HG03159 (cell line): ENCODE data around the gene CABCOCO1.

Source experiments
- ATAC-seq: cut with Tn5 transposase; IDR thresholded peaks from one replicate; pipeline ENCODE4 v1.9.1; 2021; ENCODE audit warnings: mild to moderate bottlenecking, moderate library complexity; ENCODE audit not compliant: unreplicated experiment

CABCOCO1 gene, protein sequence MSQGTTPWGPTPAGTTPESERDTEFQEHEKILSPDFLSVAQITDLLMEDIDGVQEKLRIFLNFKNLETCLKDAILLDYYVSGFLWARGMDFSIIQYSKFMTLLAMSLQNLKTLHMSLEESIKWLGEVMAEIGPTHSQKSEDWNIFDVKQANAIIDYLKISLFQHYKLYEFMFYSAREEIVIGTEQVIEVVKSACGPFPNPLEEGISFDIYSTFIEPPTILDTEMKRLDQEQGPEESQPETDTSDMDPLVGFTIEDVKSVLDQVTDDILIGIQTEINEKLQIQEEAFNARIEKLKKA

DNA sequence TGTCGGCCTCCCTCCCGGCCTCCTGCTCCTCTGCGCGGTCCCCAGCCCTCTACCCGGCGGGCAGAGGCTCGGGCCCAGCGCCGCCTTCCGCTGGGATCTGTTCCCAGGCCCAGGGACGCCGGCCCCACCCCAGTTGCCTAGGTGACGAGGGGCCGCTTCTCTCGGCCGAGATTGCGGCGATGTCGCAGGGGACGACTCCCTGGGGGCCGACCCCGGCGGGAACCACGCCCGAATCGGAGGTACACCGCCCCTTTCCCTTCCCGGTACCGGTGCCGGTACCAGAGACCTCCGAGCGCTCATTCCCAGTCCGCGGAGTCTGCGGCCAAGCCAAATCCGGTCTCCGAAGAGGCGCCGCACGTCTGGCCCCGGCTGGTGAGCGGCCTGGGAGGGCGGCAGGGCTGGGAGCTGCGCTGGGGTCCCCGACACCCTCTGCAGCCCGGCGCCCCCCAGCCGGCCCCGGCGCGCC, at the start of gene CABCOCO1:
TSS of gene CABCOCO1 (plus strand) at position 136 of the 466 bp plus-strand sequence. CDS start at position 180, 44 bp downstream.
- no peak for ATAC-seq

DNA sequence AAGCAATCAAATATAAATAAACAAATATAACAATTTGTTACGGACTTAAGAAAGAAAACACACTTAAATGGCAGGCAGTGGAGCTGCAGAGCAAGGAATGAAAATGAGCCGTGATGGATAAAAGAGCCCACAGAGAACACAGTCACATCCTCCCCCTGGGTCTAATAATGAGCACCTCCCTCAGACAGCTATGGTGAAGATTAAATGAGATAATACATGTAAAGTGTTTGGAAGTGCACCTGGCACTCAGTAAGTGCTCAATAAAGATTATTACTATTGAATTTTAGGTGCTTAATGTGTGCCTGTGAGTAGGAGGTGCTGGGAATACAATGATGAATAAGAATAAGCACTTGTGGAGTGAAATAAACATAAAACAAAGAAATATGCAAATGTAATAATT, 49.1 kb upstream of the CABCOCO1 start:
- no peak for ATAC-seq

DNA sequence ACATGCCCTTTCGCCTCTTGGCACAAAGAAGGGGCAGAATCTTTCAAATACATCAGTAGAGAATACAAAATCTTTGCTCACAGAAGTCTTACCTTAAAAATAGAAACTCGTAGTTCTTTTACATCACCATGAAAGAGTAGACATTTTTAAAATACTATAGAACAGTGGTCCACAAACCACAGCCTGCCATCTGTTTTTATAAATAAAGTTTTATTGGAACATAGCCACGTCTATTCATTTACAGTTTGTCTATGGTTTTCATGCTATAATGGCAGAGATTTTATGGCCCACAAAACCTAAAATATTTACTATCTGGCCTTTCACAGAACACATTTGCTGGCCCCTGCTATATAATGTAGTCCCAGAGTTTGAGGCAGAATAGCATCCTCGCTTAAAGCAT, 46.1 kb upstream of the CABCOCO1 start:
- ATAC-seq: no peak

DNA sequence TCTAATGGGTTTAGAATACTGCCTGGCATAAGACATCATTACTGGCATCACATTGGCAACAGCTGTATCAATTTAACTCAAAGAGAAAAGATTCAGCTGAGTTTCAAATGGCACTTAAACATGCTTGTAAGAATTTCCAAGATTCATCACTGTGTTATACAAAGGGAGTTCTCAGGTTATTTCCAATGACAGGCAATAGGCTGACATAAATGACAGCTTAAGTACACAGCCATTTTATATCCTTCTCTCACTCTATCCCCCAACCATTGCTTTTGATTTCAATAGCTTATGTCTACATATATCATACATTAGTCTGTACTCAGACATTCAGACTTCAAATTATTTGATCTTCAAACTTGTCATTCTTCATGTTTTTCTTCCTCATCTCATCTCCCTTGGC, 45.5 kb upstream of the CABCOCO1 start:
- no peak for ATAC-seq

DNA sequence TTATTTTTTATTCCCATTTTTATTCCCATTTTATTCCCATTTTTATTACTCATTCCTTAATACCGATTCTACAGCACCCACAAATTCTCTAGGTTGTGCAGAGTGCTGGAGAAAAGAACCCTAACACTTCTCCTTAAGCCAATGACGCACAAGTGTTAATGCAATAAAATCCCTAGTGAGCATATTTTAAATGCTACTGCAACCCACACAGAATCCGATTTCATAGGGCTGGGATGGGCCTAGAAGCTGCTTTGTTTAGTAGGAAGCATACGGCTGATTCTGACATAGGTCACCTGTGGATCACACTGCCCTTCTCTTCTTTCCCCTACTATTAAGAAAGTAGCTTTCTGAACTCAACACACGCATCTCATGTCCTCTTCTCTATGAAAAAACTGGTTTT, 45.1 kb upstream of the CABCOCO1 start:
- ATAC-seq: no peak

DNA sequence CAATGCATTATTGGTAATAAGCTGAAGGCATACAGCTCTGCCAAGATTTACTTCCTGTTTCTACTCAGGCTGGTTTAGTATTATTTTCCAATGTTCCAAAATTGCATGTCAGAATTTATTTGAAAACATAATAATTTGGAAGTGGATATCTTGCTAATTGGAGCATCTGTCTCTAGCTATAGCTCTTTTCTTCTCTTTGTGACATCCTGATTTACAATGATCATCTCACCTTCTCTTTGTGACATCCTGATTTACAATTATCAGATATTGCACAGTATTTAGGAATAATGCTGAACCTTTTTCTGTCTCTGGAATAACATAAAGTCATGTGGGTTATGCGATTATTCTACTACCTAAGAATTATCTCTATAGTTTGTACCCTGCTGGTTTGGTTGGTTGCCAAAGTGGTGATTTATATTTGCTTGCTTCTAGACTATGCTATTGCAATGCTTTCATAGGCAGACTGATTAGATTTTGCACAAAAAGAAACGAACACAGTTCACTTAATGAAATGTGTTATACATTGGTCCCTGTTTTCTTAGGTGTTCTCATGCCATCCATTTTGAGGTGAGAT, 44.3 kb upstream of the CABCOCO1 start:
- no peak for ATAC-seq

DNA sequence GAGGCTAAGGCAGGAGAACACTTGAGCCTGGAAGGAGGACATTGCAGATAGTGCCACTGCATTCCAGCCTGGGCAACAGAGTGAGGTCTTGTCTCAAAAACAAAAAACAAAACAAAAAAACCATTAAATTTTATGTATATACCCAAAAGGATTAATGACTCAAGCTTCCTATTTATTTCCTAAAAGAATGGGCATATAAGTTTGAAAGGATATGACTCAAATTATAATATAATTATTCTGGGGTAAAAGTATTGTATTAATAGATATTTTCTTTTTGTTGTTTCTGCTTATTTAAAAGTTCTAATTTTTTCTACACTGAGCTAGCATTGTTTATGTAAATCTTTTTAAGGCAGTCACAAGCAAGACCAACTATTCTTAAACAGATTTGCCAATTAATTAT, 42.2 kb upstream of the CABCOCO1 start:
- no peak for ATAC-seq

DNA sequence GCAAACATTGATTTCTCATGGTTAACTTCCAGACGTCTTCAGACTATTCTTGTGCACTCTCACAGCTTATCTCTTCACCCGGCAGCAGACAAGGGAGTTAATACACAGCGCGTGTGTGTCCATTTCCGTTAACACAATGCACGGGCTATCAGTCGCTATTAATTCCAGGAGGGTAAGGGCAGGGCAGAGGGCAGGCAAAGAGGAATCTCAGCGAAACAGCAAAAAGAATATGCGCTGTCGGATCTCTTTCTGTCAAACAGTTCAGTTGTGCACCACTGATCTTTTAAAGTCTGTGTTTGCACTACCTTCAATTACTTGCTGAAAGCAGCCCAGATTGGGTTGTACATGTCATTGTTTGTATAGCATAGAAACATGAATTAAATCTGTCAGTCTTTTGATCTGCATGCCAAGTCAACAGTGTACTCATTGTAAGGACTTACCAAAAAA, 41.1 kb upstream of the CABCOCO1 start:
- ATAC-seq: no peak

DNA sequence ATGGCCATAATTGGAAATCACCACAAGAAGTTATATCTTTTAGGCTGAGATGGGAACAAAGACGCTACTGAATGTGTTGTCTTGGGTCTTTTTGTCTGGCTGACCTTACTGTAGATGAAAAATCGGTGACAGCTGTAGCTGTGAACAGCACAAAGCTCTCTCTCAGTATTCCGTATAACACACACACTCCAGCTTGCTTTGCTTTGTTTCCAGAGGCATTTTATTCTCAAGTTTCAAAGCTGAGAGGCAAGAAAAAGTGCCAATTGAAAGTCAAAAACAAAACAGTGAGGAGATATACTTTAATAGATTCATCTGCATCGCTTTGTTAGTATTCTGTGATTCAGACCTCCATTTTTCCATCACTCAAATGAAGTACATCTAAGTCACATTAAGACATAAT, 39.6 kb upstream of the CABCOCO1 start:
- no peak for ATAC-seq

DNA sequence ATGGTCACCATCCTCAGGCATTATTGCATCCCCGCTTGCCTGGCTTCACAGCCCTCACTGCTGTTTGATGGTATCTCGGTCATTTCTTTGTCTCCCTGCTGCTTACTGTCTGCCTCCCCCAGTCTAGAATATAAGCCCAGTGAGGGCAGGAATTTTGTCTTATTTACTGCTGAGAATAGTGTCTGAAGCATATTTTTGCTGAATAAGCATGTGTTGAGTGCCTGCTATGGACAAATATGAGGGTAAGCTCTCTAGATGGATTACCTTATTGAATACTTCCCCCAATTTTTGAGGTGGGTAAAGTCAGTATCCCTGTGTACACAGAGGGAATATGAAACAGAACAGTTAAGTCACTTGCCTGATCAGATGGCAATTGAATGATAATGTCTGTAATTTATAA, 36.5 kb upstream of the CABCOCO1 start:
- ATAC-seq: no peak

DNA sequence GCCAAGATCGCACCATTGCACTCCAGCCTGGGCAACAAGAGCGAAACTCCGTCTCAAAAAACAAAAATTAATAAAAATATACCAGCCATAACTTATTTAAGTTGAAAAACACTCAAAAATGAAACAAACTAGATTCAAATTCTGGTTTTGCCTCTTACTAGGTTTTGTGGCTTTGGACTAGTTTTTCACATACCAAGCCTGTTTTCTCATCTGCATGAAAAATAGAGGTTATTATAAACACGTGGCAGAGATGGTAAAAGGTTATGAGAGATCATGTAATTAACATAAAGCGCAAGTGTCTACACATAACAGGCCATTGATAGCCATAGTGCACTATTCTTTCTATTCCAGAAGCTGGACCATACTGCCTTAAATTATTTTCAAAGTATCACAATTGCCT, 35.5 kb upstream of the CABCOCO1 start:
- no peak for ATAC-seq

DNA sequence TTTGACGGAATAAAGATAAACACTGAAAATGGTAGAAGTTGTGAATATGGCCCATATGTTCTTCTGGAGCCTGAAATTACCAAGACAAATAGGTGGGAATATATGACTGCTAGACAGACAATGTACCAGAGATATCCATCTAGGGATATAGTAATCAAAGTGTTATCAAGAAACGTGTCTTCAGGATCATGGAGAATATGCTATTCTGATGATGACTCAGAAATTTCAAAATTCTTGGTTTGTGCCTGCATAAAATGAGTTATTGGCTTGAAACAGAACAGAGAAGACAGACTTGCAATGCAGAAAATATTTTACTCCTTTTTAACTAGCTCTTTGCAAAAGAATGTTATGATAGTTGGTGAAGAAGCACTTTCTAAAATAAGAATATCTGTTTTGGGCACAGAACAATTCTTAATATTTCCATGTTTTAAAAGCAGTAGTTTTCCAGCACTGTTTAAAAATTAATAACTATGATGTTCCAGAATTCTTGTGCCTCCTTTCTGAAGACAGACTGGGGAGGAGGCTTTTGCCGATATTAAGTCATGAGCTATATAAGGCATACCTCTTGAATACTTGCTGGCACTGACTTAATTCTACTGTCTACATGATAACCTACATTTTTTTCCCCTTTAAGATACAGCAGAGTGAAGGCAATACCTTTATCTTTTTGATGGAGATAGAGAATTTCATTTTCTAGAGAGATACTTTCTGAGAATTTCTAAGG, 34.4 kb upstream of the CABCOCO1 start:
- no peak for ATAC-seq

DNA sequence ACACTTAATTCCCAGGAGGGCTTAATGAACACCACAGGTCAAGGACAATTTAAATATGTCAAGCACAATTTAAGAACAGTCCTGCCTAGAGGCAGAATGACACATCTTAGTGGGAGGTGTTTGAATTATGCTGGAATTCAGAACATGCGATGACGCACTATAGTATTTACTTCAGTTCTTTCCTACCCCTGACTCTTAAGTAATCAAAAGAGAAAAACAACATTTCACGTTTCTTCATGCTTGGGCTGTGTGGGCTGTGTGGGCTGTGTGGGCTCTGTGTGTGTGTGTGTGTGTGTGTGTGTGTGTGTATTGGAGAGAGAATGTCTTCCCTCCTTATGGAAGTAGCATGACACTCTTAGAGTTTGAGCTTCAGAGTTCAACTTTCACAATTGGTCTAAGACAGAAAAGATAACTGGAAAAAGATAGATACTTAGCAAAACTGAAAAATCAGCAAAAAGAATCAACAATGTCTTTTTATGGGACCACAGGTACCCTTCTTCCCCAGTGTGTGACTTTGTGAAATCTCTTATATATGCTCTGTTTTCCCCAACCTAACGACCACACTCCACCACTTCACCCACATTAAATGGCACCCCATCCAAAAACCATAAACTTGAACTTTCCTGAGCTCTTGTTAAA, 33.7 kb upstream of the CABCOCO1 start:
- no peak for ATAC-seq

DNA sequence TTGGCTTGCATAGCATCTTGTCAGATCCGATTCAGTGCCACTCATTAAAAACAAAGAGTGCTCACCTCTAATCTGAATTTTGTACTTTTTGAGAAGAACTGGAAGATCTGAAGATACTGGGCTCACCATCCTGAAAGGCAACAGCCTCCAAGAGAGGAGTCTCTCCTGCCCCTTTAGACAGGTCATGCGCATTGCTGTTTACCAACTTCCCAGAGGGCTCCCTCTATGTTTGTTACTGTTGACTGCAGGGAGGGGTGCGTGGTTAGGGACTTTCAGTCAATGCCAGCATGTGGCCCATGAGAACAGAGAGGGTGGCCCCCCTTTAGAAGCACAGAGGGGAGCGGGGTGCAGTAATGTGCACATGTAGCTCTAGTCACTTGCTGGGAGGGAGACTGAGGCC, 33.2 kb upstream of the CABCOCO1 start:
- ATAC-seq: no peak

DNA sequence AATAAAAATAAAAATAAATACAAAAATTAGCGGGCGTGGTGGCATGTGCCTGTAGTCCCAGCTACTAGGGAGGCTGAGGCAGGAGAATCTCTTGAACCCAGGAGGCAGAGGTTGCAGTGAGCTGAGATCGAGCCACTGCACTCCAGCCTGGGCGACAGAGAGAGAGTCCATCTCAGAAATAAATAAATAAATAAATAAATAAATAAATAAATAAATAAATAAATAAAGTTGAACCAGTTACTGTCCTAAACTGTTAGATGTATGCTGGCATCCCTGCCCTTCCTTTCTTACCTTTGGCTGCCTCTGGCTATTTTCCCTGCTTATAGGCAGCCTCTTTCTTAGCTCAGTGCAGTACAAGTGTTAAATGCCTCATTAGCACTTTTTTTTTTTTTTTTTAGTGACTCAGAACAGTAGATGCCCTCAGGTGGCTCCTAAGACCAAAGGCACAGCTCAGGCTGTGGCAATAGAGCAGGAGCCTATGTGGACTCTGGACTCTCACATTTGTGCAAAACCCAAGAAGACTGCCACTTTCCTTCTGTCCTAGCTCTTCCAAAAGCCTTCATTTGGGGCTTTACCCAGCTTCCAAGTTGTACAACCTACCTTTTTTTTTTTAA, 30.6 kb upstream of the CABCOCO1 start:
- ATAC-seq: no peak

DNA sequence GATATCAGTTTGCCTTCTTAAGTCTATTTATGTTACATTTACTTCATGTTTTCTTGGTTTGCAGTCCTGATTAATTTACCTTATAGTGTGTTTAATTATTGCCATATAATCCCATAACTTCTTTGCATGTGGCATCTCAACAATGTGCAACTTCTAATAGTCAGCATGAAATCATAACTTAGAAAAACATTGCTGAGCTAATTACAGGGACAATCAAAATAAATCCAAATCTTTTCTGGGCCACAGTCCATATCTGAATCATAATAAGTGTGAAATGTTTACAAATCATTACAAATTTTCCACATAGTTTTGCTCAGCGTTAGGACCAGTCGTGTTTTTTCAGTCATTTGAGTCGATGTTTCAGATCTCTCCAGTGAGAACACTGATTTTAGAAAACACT, 29.1 kb upstream of the CABCOCO1 start:
- ATAC-seq: no peak

DNA sequence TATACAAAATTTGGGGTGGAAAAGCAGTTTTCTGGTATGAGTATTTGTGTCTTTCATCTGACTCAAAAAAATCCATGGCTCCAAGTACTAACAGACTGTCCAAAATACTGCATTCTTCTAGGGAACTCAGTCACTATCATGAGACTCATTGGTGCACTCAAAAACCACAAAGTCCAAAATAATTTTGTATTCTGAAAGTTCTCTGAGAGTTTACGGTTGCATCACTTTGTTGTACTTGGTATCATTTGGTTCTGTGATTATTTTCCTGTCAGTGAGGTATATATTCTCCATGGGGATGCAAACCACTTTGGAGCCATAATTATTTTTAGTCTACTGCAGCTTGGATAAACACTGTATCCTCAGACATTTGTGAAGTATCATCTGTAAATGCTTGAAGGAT, 28.0 kb upstream of the CABCOCO1 start:
- no peak for ATAC-seq

DNA sequence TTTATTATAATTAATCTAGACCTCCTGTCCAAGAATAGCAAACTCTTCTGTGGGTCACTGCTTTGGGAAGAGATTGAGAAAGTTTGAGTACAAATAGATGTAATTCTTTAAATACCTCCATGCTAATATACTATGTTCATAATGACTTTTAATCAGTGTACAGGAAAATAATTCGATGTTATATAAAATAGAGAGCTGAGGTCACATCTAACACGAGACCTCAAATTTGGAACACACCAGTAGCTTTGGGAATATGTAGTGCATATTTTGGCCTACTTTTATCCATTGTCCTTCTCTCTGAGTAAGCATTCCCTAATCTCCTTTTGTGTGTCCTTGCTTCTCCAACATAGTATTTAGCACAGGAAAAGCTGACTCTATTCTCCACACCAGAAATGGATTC, 27.3 kb upstream of the CABCOCO1 start:
- ATAC-seq: no peak

DNA sequence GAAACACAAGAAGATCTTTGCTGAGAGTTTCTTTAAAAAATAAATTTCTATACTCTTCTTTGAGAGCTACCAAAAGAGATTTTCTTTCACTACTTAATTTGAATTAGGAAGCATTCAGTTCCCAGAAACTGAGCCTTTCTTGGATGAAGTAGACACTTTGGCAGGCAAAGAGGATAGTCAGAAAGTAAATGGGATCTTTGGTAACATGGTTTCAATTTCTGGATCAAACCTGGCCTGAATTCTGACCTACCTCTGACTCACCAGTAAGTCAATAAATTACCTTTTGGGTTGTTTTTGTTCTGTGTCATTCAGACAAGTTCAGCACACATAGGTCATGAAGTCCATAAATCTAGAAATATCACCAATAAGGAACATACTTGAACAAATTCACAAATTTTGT, 26.8 kb upstream of the CABCOCO1 start:
- ATAC-seq: no peak

DNA sequence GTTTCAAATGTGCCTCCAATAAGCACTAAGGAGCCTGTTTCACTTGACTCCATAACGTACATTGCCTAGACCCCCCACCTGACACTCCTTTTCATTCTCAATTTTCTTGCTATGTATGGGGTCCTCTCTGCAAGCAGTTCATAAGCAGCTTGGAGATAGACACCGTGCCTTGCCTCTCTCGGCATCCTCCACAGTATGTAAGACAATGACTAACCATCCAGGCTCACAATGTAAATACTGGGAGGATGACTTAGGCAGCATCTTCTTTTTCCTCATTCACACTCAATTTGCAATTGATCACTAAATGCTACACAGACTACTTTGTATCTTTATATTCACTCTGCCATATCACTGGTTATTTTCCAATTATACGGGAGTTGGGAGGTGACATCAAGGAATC, 22.8 kb upstream of the CABCOCO1 start:
- no peak for ATAC-seq

DNA sequence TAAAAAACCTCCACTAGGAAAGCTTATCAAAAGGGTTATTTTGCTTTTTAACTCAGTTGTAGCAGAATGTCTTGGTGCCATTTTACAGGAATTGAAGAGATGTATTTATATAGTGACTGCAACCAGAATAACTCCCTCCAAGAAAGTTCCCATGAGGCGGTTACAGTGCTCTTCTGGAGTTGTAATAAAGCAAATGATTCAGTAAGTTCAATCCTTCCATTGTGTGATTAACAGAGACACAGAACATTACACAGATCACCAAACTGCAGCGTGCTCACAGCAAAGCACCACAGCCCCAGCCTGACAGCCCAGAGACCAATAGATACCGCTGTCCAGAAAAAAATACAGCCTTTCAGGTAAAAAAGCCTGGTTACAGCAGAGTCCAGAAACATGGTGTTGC, 21.9 kb upstream of the CABCOCO1 start:
- no peak for ATAC-seq
